ENCODE results near the gene MYBPC1. TPM values are rescaled to one million over a fixed set of nuclear protein-coding genes. Genes with fewer than 3 reads are reported as not detected.
A peak's percentile ranks its signal among the peaks of the same experiment; 100 is the strongest.

The MYBPC1 gene
- total RNA-seq, 1 experiment from 2014 or later, result not detected

DNA sequence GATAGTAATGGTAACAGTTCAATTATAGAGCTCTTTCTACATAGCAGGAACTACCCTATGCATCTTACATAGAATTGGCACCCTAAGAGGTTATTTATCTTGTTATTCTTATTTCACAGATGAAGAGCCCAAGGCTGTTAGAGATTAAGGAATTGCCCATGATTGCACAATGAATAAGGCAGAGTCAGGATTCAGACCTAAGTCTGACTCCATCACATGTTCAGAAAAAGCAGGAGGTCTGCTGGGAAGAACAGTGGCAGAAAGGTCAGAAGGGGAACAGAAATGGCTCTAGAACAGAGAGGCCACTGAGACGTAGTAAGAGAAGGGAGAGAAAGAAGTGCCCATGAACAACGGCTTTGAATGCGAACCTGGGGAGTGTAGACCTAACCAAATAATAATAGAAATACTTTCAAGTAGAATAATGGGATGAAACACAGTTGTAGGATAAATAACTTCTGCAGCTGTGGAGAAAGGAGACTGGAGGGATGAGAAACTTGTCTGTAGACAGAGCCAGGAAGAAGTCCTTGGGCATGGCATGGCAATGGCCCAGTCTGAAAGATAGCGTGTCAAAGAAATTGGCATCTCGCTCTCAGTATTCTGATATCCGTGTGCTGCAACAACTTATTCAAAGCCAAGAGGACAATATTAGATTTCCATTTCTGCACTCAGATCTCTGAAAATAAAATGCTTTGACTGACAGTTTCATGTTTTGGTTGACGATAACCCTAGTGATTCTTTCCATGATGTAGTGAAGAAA, 17.6 kb downstream of the MYBPC1 start:
- H3F3A ChIP-seq (ENCODE audit: insufficient read depth, low read depth), result peaks cover 28% of the 10 kb centered on the region
- no peaks in the 10 kb centered on the region for H3K27me3 ChIP-seq (ENCODE audit: insufficient read depth, low read depth)
- POLR2A ChIA-PET (ENCODE audit: unreplicated experiment), result no interaction called here
- H3K27ac ChIP-seq, result no peak overlapping the region
- H3K79me2 ChIP-seq (ENCODE audit: low read depth), result no peaks in the 10 kb centered on the region
- no peak overlapping the region for H3K4me2 ChIP-seq
- H3K36me3 ChIP-seq (ENCODE audit: low read depth), result no peaks in the 10 kb centered on the region
- no peak for DNase-seq
- no peak overlapping the region for H2AFZ ChIP-seq
- intact Hi-C loops (cut with micrococcal nuclease; ENCODE audit: unreplicated experiment), result no loop called here
- H4K20me1 ChIP-seq (ENCODE audit: insufficient read depth), result no peaks in the 10 kb centered on the region
- no peak for TF ChIP-seq EZH2 (IDR thresholded peaks at IDR 0.05; ENCODE audit: low read depth)
- TF ChIP-seq, protein P1, sequence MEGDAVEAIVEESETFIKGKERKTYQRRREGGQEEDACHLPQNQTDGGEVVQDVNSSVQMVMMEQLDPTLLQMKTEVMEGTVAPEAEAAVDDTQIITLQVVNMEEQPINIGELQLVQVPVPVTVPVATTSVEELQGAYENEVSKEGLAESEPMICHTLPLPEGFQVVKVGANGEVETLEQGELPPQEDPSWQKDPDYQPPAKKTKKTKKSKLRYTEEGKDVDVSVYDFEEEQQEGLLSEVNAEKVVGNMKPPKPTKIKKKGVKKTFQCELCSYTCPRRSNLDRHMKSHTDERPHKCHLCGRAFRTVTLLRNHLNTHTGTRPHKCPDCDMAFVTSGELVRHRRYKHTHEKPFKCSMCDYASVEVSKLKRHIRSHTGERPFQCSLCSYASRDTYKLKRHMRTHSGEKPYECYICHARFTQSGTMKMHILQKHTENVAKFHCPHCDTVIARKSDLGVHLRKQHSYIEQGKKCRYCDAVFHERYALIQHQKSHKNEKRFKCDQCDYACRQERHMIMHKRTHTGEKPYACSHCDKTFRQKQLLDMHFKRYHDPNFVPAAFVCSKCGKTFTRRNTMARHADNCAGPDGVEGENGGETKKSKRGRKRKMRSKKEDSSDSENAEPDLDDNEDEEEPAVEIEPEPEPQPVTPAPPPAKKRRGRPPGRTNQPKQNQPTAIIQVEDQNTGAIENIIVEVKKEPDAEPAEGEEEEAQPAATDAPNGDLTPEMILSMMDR (conservative IDR thresholded peaks at IDR 0.05), result no peak
- no TSS peak for BruUV-seq (replicated peaks)
- no peak overlapping the region for H3K4me3 ChIP-seq
- H3K4me1 ChIP-seq (replicated peaks; ENCODE audit: insufficient read depth), result peaks cover 31% of the 10 kb centered on the region
- no peaks in the 10 kb centered on the region for H3K9me2 ChIP-seq (ENCODE audit: insufficient read depth)
- H3K9me3 ChIP-seq (ENCODE audit: insufficient read depth, low read depth), result no peaks in the 10 kb centered on the region
- CTCF ChIA-PET, result no interaction called here

DNA sequence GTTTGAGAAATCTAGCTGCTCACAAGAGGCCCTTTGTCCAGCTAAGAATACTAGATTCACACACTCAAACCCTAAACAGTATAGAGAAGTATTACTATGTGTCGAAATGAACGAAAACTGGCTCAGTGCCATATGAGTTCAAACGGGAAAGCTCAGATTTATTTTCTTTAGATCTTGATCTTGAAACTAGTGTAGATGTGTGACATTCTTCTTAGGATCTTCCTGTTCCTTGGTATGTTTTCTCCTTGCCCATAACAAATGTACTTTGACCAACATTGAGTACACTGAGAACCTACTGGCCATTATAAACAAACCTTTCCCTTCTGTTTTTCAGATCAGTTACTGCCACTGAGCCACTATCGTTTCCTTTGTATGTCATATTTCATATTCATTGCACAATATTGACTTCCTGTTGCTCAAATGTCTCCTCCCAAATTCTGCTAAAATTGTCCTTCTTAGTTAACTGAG, 21.3 kb downstream of the MYBPC1 start:
- DNase-seq, result peak in 1 of 2 experiments; percentile 72
- Histone ChIP-seq H2AFZ (peak overlapping the region; percentile 73), H3K4me1 (replicated peaks; ENCODE audit: insufficient read depth) (peaks cover 12% of the 10 kb centered on the region), H3F3A (ENCODE audit: insufficient read depth, low read depth) (peaks cover 9% of the 10 kb centered on the region; the same call in 1 of the 2 replicates), H3K36me3 (ENCODE audit: low read depth) (no peaks in the 10 kb centered on the region), H3K4me3 (peak overlapping the region; percentile 31; the same call in 1 of the 2 replicates), H3K9me2 (ENCODE audit: insufficient read depth) (no peaks in the 10 kb centered on the region), H4K20me1 (ENCODE audit: insufficient read depth) (no peaks in the 10 kb centered on the region), H3K4me2 (peak overlapping the region; percentile 64), H3K27ac (peak overlapping the region; percentile 51), H3K27me3 (ENCODE audit: insufficient read depth, low read depth) (no peaks in the 10 kb centered on the region), H3K9me3 (ENCODE audit: insufficient read depth, low read depth) (no peaks in the 10 kb centered on the region), H3K79me2 (ENCODE audit: low read depth) (no peaks in the 10 kb centered on the region)
- no TSS peak for BruUV-seq (replicated peaks)
- ChIA-PET CTCF (no interaction called here), POLR2A (ENCODE audit: unreplicated experiment) (no interaction called here)
- intact Hi-C loops (cut with micrococcal nuclease; ENCODE audit: unreplicated experiment), result no loop called here
- no peak for TF ChIP-seq EZH2 (IDR thresholded peaks at IDR 0.05; ENCODE audit: low read depth)
- TF ChIP-seq, protein P1 (conservative IDR thresholded peaks at IDR 0.05), result no peak

DNA sequence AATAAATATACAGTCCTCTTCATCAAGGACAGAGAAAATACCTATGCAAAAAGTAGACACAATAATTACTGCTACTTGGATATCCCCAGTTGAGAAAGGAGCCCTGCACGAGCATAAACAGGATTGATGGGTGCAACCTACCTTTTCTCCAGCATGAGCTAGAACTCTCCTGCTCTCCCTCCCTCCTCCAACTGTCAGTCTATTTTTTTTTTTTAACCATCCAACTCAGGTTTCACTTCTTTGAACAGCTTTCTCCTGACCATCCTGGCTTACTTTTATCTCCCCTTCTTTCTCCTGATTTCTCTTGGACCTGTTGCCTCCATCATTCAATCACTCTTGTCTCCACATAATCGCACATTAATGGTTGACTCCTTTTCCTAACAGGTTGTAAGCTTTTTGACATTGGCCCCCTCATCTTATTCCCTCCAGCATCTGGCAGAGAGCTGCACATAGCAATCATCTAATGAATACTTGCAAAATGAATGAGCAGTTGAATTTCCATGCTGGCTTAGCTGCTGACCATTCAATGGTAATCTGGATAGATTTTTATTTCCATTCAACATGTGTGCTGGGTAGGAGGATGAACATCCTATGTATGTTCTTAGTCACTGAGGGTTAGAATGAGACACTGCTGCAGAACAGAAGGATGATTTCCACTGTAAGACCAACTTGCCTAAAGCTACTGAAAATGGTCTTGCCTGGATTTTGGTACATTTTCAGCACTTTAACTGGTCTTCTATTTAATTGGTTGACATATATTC, 24.4 kb downstream of the MYBPC1 start:
- no TSS peak for BruUV-seq (replicated peaks)
- Histone ChIP-seq H3K9me3 (ENCODE audit: insufficient read depth, low read depth) (no peaks in the 10 kb centered on the region), H3K4me2 (no peak overlapping the region), H4K20me1 (ENCODE audit: insufficient read depth) (no peaks in the 10 kb centered on the region), H3K27me3 (ENCODE audit: insufficient read depth, low read depth) (no peaks in the 10 kb centered on the region), H3K4me1 (replicated peaks; ENCODE audit: insufficient read depth) (peaks cover 12% of the 10 kb centered on the region), H3K4me3 (no peak overlapping the region), H3K36me3 (ENCODE audit: low read depth) (no peaks in the 10 kb centered on the region), H2AFZ (no peak overlapping the region), H3K27ac (no peak overlapping the region), H3K79me2 (ENCODE audit: low read depth) (no peaks in the 10 kb centered on the region), H3K9me2 (ENCODE audit: insufficient read depth) (no peaks in the 10 kb centered on the region), H3F3A (ENCODE audit: insufficient read depth, low read depth) (peaks cover 9% of the 10 kb centered on the region; the same call in 1 of the 2 replicates)
- ChIA-PET CTCF (no interaction called here), POLR2A (ENCODE audit: unreplicated experiment) (no interaction called here)
- DNase-seq, result no peak
- intact Hi-C loops (cut with micrococcal nuclease; ENCODE audit: unreplicated experiment), result no loop called here
- no peak for TF ChIP-seq EZH2 (IDR thresholded peaks at IDR 0.05; ENCODE audit: low read depth)
- TF ChIP-seq, protein P1 (conservative IDR thresholded peaks at IDR 0.05), result no peak
